ENCODE results near the gene CERK. TPM values are rescaled to one million over a fixed set of nuclear protein-coding genes. Genes with fewer than 3 reads are reported as not detected.
"Not testable (repeated sequence)": the region's sequence is repeated elsewhere in the genome, so short reads cannot be mapped to it uniquely, and the experiment has no call there.

The CERK gene, protein sequence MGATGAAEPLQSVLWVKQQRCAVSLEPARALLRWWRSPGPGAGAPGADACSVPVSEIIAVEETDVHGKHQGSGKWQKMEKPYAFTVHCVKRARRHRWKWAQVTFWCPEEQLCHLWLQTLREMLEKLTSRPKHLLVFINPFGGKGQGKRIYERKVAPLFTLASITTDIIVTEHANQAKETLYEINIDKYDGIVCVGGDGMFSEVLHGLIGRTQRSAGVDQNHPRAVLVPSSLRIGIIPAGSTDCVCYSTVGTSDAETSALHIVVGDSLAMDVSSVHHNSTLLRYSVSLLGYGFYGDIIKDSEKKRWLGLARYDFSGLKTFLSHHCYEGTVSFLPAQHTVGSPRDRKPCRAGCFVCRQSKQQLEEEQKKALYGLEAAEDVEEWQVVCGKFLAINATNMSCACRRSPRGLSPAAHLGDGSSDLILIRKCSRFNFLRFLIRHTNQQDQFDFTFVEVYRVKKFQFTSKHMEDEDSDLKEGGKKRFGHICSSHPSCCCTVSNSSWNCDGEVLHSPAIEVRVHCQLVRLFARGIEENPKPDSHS
- total RNA-seq: 38.4 and 41.6 TPM in 2 replicates
- long read RNA-seq, partial matches to known transcripts: 19 of 32 reads
- long read RNA-seq, other reads (novel, unspliced or antisense): 13 of 32 reads

DNA sequence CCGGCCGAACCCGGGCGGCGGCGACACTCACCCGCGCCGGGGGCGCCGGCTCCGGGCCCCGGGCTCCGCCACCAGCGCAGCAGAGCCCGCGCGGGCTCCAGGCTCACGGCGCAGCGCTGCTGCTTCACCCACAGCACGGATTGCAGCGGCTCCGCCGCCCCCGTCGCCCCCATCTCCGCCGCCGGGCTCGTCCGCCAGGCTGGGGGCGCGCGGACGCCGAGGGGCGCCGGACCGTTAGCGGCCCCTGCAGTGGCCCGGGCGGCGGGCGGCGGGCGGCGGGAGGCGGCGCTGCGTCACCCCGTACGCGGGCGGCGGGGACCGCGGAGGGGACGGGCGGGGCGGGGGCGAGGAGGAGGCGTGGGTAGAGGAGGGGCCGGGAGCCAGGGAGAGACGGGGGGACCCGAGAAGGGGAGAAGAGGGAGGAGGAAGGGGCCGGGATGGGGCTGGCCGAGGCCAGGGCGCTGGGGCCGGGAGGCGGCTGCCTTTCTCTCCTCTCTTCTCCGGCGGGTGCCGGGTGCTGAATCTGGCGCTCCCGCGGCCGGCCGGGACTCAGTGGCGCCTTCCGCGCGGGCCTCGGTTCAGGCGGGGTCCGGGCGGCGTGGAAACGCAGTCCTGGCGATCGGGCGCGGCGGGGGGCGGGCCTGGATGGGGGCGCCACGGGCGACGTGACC, at the start of gene CERK:
CERK (minus strand) TSS at position 277 of the 671 bp plus-strand sequence; CDS start at position 173, 104 bp downstream.
- no peak for DNase-seq (ENCODE audit: extremely low spot score, unreplicated experiment)
- peak within 1 kb of the TSS; percentile 92 for H3K4me3 Mint-ChIP-seq (ENCODE audit: unreplicated experiment)
- no peaks in the 10 kb centered on the region for H3K36me3 Mint-ChIP-seq (ENCODE audit: unreplicated experiment)
- H3K4me1 Mint-ChIP-seq (ENCODE audit: unreplicated experiment): peaks cover 44% of the 10 kb centered on the region
- no peaks in the 10 kb centered on the region for H3K9me3 Mint-ChIP-seq (ENCODE audit: unreplicated experiment)
- TF ChIP-seq, protein P1, sequence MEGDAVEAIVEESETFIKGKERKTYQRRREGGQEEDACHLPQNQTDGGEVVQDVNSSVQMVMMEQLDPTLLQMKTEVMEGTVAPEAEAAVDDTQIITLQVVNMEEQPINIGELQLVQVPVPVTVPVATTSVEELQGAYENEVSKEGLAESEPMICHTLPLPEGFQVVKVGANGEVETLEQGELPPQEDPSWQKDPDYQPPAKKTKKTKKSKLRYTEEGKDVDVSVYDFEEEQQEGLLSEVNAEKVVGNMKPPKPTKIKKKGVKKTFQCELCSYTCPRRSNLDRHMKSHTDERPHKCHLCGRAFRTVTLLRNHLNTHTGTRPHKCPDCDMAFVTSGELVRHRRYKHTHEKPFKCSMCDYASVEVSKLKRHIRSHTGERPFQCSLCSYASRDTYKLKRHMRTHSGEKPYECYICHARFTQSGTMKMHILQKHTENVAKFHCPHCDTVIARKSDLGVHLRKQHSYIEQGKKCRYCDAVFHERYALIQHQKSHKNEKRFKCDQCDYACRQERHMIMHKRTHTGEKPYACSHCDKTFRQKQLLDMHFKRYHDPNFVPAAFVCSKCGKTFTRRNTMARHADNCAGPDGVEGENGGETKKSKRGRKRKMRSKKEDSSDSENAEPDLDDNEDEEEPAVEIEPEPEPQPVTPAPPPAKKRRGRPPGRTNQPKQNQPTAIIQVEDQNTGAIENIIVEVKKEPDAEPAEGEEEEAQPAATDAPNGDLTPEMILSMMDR (IDR thresholded peaks at IDR 0.05): no peak
- H3K27ac Mint-ChIP-seq (ENCODE audit: unreplicated experiment): peak within 1 kb of the TSS; percentile 64
- no peaks in the 10 kb centered on the region for H3K27me3 Mint-ChIP-seq (ENCODE audit: unreplicated experiment)

DNA sequence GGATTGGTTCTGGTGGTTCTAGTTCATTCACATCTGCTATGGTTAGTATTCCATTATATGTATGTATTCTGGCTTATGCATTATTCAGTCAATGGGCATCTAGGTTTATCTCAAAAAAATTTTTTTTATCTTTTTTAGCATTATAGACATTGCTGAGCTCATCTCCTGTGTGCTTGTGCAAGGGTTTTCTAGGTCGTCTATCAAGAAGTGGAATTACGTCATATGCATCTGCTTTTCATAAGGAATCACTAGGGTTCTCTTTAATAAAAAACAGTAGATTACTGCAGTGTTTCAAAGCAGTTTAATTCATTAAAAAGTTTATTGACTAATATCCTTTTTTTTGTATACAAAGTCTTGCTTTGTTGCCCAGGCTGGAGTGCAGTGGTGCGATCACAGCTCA, 45.7 kb upstream of the CERK start:
- no peak overlapping the region for H3K4me3 Mint-ChIP-seq (ENCODE audit: unreplicated experiment)
- H3K36me3 Mint-ChIP-seq (ENCODE audit: unreplicated experiment): peaks cover 4% of the 10 kb centered on the region
- peaks cover 6% of the 10 kb centered on the region for H3K9me3 Mint-ChIP-seq (ENCODE audit: unreplicated experiment)
- no peaks in the 10 kb centered on the region for H3K27me3 Mint-ChIP-seq (ENCODE audit: unreplicated experiment)
- TF ChIP-seq, protein P1 (IDR thresholded peaks at IDR 0.05): no peak
- DNase-seq (ENCODE audit: extremely low spot score, unreplicated experiment): no peak
- no peak overlapping the region for H3K27ac Mint-ChIP-seq (ENCODE audit: unreplicated experiment)
- H3K4me1 Mint-ChIP-seq (ENCODE audit: unreplicated experiment): peaks cover 8% of the 10 kb centered on the region

DNA sequence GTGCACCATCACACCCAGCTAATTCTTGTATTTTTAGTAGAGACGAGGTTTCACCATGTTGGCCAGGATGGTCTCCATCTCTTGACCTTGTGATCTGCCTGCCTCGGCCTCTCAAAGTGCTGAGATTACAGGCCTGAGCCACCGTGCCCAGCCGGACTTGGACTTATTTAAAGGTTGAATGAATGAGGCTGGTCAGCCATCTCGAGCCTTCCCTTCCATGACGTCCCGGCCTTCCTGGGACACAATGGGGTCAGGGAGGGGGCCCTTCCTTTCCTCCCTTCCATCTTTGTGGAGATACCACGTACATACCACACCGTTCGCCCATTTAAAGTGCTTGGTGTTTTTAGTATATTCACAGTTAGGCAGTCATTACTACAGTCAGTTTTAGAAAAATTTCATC, 44.1 kb upstream of the CERK start:
- DNase-seq (ENCODE audit: extremely low spot score, unreplicated experiment); H3K36me3 Mint-ChIP-seq (ENCODE audit: unreplicated experiment); H3K4me1 Mint-ChIP-seq (ENCODE audit: unreplicated experiment); H3K27me3 Mint-ChIP-seq (ENCODE audit: unreplicated experiment); H3K27ac Mint-ChIP-seq (ENCODE audit: unreplicated experiment); H3K9me3 Mint-ChIP-seq (ENCODE audit: unreplicated experiment); H3K4me3 Mint-ChIP-seq (ENCODE audit: unreplicated experiment): not testable (repeated sequence)

DNA sequence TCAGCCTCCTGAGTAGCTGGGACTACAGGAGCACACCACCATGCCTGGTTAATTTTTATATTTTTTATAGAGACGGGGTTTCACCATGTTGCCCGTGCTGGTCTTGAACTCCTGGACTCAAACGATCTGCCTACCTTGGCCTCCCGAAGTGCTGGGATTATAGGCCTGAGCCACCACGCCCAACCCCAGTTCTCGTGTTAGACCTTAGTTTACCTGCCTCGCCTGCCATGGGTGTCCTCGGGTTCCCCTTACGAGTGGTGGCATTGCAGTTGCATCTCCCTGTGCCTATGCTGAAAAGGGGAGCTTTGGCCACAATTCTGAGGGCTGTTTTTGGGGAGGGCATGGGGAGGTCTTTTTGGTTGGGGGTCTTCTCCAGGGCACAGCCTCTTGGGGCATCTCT, 43.2 kb upstream of the CERK start:
- Mint-ChIP-seq H3K27ac (ENCODE audit: unreplicated experiment) (no peak overlapping the region), H3K9me3 (ENCODE audit: unreplicated experiment) (peaks cover 6% of the 10 kb centered on the region), H3K4me1 (ENCODE audit: unreplicated experiment) (peaks cover 3% of the 10 kb centered on the region), H3K36me3 (ENCODE audit: unreplicated experiment) (peaks cover 4% of the 10 kb centered on the region), H3K4me3 (ENCODE audit: unreplicated experiment) (no peak overlapping the region), H3K27me3 (ENCODE audit: unreplicated experiment) (no peaks in the 10 kb centered on the region)
- TF ChIP-seq, protein P1 (IDR thresholded peaks at IDR 0.05): no peak
- no peak for DNase-seq (ENCODE audit: extremely low spot score, unreplicated experiment)

DNA sequence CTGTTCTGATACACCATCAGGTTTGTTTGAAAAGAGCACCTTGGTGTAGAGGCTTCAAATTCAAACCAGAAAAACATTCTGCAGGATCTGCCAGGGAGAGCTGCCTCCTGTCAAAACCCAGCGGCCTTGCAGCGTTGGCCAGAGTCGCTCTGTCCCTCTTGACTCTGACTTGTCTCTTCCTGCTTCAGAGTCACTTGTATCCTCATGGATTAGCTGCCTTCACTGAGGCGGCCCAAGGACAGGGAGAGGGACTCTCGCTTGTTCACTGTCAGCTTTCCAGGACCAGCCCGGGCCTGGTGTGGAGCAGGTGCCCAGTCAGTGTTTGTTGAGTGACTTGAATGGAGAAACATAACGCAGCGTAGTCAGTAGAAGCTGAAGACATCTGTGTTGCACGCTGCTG, 42.4 kb upstream of the CERK start:
- Mint-ChIP-seq H3K27ac (ENCODE audit: unreplicated experiment) (no peak overlapping the region), H3K4me1 (ENCODE audit: unreplicated experiment) (peaks cover 8% of the 10 kb centered on the region), H3K27me3 (ENCODE audit: unreplicated experiment) (no peaks in the 10 kb centered on the region), H3K4me3 (ENCODE audit: unreplicated experiment) (no peak overlapping the region), H3K36me3 (ENCODE audit: unreplicated experiment) (peaks cover under 1% of the 10 kb centered on the region), H3K9me3 (ENCODE audit: unreplicated experiment) (peaks cover 1% of the 10 kb centered on the region)
- TF ChIP-seq, protein P1 (IDR thresholded peaks at IDR 0.05): no peak
- no peak for DNase-seq (ENCODE audit: extremely low spot score, unreplicated experiment)

All from osteocyte (in vitro differentiated cells).